Fibroblast of lung (primary cell): Measurements from ENCODE around the gene ZNF740.

Experiments used
- CTCF ChIP-seq, 2 donors: IDR thresholded peaks in 1 of 2; conservative IDR thresholded peaks in 1 of 2; 1 replicate in 1 of 2; 2 replicates in 1 of 2; pipeline ENCODE4 v1.5.1; 2011 to 2012; ENCODE audit warnings: low read length in 2 of 2, control low read depth in 1 of 2, inconsistent platforms in 1 of 2, low read depth in 1 of 2, mild to moderate bottlenecking in 1 of 2
- EZH2 ChIP-seq: IDR thresholded peaks from 2 replicates; pipeline ENCODE4 v1.5.1; 2012; ENCODE audit warnings: low read length, control low read depth, mild to moderate bottlenecking; ENCODE audit errors: missing control alignments

- TF ChIP-seq EZH2 (no peak), CTCF (conservative IDR thresholded peaks at IDR 0.05 in 1 of 2, IDR thresholded peaks at IDR 0.05 in 1 of 2; ENCODE audit: low read depth in 1 of 2, low read length in 2 of 2) (no peak)
Observed at GRCh38 chr12:53170215-53170614, 10.3 kb upstream of the ZNF740 start.
